ENCODE results near the gene LDLRAD2.

DNA sequence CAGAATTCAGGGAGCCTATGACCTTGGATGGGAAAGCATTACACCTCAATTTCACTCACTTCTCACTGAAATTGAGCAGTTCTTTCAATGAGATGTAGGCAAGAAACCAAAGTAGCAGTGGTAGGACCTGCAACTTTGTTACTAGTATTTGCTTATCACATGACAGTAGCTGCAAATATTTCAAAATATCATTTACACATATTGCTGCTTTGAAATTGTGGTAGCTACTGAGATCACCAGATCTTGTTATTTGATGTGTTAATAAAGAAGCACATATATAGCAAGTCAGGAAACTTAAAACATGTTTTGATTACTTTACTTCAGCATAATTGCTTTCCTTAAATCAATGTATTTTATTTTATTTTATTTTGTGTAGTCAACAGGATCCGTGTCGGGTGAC lies 12.9 kb downstream of the LDLRAD2 start:
- TF ChIP-seq EGR1 (IDR thresholded peaks at IDR 0.05; ENCODE audit: low read depth), result no peak
- TF ChIP-seq SIN3A (IDR thresholded peaks at IDR 0.05; ENCODE audit: low read depth), result no peak
- no peak for TF ChIP-seq TCF7L2 (IDR thresholded peaks at IDR 0.05; ENCODE audit: borderline replicate concordance, extremely low read depth, insufficient read depth, insufficient read length)
- TF ChIP-seq, protein P1, sequence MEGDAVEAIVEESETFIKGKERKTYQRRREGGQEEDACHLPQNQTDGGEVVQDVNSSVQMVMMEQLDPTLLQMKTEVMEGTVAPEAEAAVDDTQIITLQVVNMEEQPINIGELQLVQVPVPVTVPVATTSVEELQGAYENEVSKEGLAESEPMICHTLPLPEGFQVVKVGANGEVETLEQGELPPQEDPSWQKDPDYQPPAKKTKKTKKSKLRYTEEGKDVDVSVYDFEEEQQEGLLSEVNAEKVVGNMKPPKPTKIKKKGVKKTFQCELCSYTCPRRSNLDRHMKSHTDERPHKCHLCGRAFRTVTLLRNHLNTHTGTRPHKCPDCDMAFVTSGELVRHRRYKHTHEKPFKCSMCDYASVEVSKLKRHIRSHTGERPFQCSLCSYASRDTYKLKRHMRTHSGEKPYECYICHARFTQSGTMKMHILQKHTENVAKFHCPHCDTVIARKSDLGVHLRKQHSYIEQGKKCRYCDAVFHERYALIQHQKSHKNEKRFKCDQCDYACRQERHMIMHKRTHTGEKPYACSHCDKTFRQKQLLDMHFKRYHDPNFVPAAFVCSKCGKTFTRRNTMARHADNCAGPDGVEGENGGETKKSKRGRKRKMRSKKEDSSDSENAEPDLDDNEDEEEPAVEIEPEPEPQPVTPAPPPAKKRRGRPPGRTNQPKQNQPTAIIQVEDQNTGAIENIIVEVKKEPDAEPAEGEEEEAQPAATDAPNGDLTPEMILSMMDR (IDR thresholded peaks at IDR 0.05 in 2 of 3, conservative IDR thresholded peaks at IDR 0.05 in 1 of 3; ENCODE audit: borderline replicate concordance in 1 of 3, insufficient read depth in 1 of 3, low read depth in 2 of 3, low read length in 2 of 3), result no peak
- TF ChIP-seq POLR2AphosphoS5 (IDR thresholded peaks at IDR 0.05; ENCODE audit: low read depth, low read length), result no peak
- TF ChIP-seq, protein P2, sequence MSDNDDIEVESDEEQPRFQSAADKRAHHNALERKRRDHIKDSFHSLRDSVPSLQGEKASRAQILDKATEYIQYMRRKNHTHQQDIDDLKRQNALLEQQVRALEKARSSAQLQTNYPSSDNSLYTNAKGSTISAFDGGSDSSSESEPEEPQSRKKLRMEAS (IDR thresholded peaks at IDR 0.05), result no peak
- no peak for TF ChIP-seq SP1 (IDR thresholded peaks at IDR 0.05; ENCODE audit: low read depth)

Data from HCT116 (cell line).